Gastroesophageal sphincter (tissue), 4 donors: Measurements from ENCODE around the gene THBS2. TPM values are rescaled to one million over a fixed set of nuclear protein-coding genes. Genes with fewer than 3 reads are reported as not detected.
"Not testable (repeated sequence)": the region's sequence is repeated elsewhere in the genome, so short reads cannot be mapped to it uniquely, and the experiment has no call there.

Experiments used
- ATAC-seq: fragments of 150-250 bp; one replicate; pipeline ENCODE4 v1.9.1; 2016; ENCODE audit warnings: mild to moderate bottlenecking, moderate library complexity
- H3K27ac ChIP-seq, 4 donors: fragments of 200-600 bp; sonication (generic) in 3 of 4; 1 replicate in 3 of 4; 2 replicates in 1 of 4; pipeline ENCODE4 v1.5.1; 2016 to 2019
- H3K27me3 ChIP-seq: fragments of 200-600 bp; sonication (generic); one replicate; pipeline ENCODE4 v1.5.1; 2019
- H3K36me3 ChIP-seq, 2 donors: fragments of 200-600 bp; sonication (generic); one replicate each; pipeline ENCODE4 v1.5.1; 2019; ENCODE audit warnings: control low read depth in 1 of 2
- H3K4me1 ChIP-seq, 3 donors: fragments of 200-600 bp; sonication (generic); 1 replicate in 2 of 3; 2 replicates in 1 of 3; pipeline ENCODE4 v1.5.1; 2016 to 2019; ENCODE audit warnings: control low read depth in 2 of 3
- H3K4me3 ChIP-seq, 2 donors: fragments of 200-600 bp; sonication (generic); one replicate each; pipeline ENCODE4 v1.5.1; 2019; ENCODE audit warnings: mild to moderate bottlenecking in 1 of 2, moderate library complexity in 1 of 2
- H3K9me3 ChIP-seq, 3 donors: fragments of 200-600 bp; sonication (generic); one replicate each; pipeline ENCODE4 v1.5.1; 2017 to 2019; ENCODE audit warnings: control low read depth in 2 of 3
- CTCF ChIP-seq, 4 experiments: fragments of 200-600 bp in 2 of 4; fragments of 450-650 bp in 2 of 4; sonication (generic) in 1 of 4; IDR thresholded peaks; one replicate each; pipeline ENCODE4 v1.5.1; 2017 to 2019; ENCODE audit warnings: antibody characterized with exemption in 4 of 4, mild to moderate bottlenecking in 2 of 4, moderate library complexity in 2 of 4
- EP300 ChIP-seq: sonication (generic); formaldehyde crosslinking; IDR thresholded peaks from one replicate; pipeline ENCODE4 v1.6.1; 2017; ENCODE audit warnings: antibody characterized with exemption, mild to moderate bottlenecking
- POLR2A ChIP-seq, 2 donors: fragments of 450-650 bp; IDR thresholded peaks; one replicate each; pipeline ENCODE4 v1.6.1; 2017; ENCODE audit warnings: antibody characterized with exemption in 2 of 2, mild to moderate bottlenecking in 2 of 2, moderate library complexity in 1 of 2
- POLR2AphosphoS5 ChIP-seq: sonication (generic); formaldehyde crosslinking; IDR thresholded peaks from one replicate; pipeline ENCODE4 v1.6.1; 2017; ENCODE audit warnings: antibody characterized with exemption
- WGBS, 2 donors: methylation state at CpG; one replicate each; pipeline ENCODE4 v1.1.5; 2018; ENCODE audit warnings: low coverage in 1 of 2; 5-methylcytosine and 5-hydroxymethylcytosine counted together
- total RNA-seq, 4 donors: library from RNA; depleted of rRNA; stranded (reverse); fragments of >200 nt; gene quantifications; one replicate each; pipeline ENCODE4 v1.1.0, GENCODE V29; 2016

Gene THBS2
- total RNA-seq, 4 donors from 2014 or later: 21.5 to 41.9 (median 35.7) TPM

- H3K4me3 ChIP-seq: no peak overlapping the region
- TF ChIP-seq EP300: no peak
- no peak for TF ChIP-seq CTCF (IDR thresholded peaks at IDR 0.05)
- no peak for TF ChIP-seq POLR2A (IDR thresholded peaks at IDR 0.05)
- no peak for TF ChIP-seq POLR2AphosphoS5
- 71 to 82% methylated on average over 2 to 3 of the region's 21 CpGs for WGBS, 2 donors
- no peak for ATAC-seq
- H3K9me3 ChIP-seq: peaks cover 0 to 5% (median 0%) of the 10 kb centered on the region in 3 donors
- no peaks in the 10 kb centered on the region for H3K36me3 ChIP-seq
- no peak overlapping the region for H3K27ac ChIP-seq
- H3K27me3 ChIP-seq: no peaks in the 10 kb centered on the region
- peaks cover 0 to 9% (median 0%) of the 10 kb centered on the region in 3 donors for H3K4me1 ChIP-seq
Measured at GRCh38 chr6:169263836-169264608, 10.4 kb upstream of the THBS2 start.

GRCh38 chr6:169263374-169263773 lies 9.7 kb upstream of the THBS2 start:
- 63 to 85% methylated on average over 1 of the region's 3 CpGs for WGBS, 2 donors
- H3K36me3 ChIP-seq: no peaks in the 10 kb centered on the region
- TF ChIP-seq POLR2A (IDR thresholded peaks at IDR 0.05): no peak
- no peak for TF ChIP-seq CTCF (IDR thresholded peaks at IDR 0.05)
- no peak for TF ChIP-seq EP300
- TF ChIP-seq POLR2AphosphoS5: no peak
- no peaks in the 10 kb centered on the region for H3K27me3 ChIP-seq
- H3K27ac ChIP-seq: no peak overlapping the region
- ATAC-seq: no peak
- peaks cover 0 to 5% (median 0%) of the 10 kb centered on the region in 3 donors for H3K9me3 ChIP-seq
- peaks cover 0 to 9% (median 0%) of the 10 kb centered on the region in 3 donors for H3K4me1 ChIP-seq
- H3K4me3 ChIP-seq: no peak overlapping the region

GRCh38 chr6:169262602-169263001 lies 9.0 kb upstream of the THBS2 start:
- not testable (repeated sequence) for H3K4me3 ChIP-seq, H3K9me3 ChIP-seq, H3K27ac ChIP-seq, H3K36me3 ChIP-seq, H3K27me3 ChIP-seq, ATAC-seq, H3K4me1 ChIP-seq
- WGBS, 2 donors: 65 to 84% methylated on average over 4 to 8 of the region's 14 CpGs

- Histone ChIP-seq H3K36me3 (no peaks in the 10 kb centered on the region), H3K9me3 (peaks cover 0 to 4% (median 0%) of the 10 kb centered on the region in 3 donors), H3K27me3 (peaks cover 20% of the 10 kb centered on the region), H3K4me3 (no peak overlapping the region), H3K4me1 (peaks cover 0 to 32% (median 0%) of the 10 kb centered on the region in 3 donors), H3K27ac (no peak overlapping the region)
- WGBS, 2 donors: 90 to 95% methylated on average over 4 to 8 of the region's 8 CpGs
- no peak for ATAC-seq
- TF ChIP-seq POLR2AphosphoS5 (no peak), CTCF (IDR thresholded peaks at IDR 0.05) (no peak), POLR2A (IDR thresholded peaks at IDR 0.05) (no peak), EP300 (no peak)
Measured at GRCh38 chr6:169256518-169256917, 2.9 kb upstream of the THBS2 start.

- peaks cover 0 to 4% (median 0%) of the 10 kb centered on the region in 3 donors for H3K9me3 ChIP-seq
- WGBS, 2 donors: 92% methylated on average over 4 to 6 of the region's 8 CpGs
- peaks cover 0 to 35% (median 0%) of the 10 kb centered on the region in 3 donors for H3K4me1 ChIP-seq
- ATAC-seq: no peak
- no peak overlapping the region for H3K27ac ChIP-seq
- H3K4me3 ChIP-seq: no peak overlapping the region
- peaks cover 23% of the 10 kb centered on the region for H3K27me3 ChIP-seq
- TF ChIP-seq POLR2A (IDR thresholded peaks at IDR 0.05): no peak
- H3K36me3 ChIP-seq: no peaks in the 10 kb centered on the region
Measured at GRCh38 chr6:169256061-169256460, 2.4 kb upstream of the THBS2 start.

GRCh38 chr6:169255643-169256042 lies 2.0 kb upstream of the THBS2 start:
- 90 to 93% methylated on average over 6 to 8 of the region's 10 CpGs for WGBS, 2 donors
- no peak for ATAC-seq

More at GRCh38 chr6:169255643-169256042, 2.0 kb upstream of the THBS2 start:
- TF ChIP-seq POLR2A (IDR thresholded peaks at IDR 0.05): no peak
- no peak for TF ChIP-seq POLR2AphosphoS5
- no peak for TF ChIP-seq EP300
- TF ChIP-seq CTCF (IDR thresholded peaks at IDR 0.05): no peak
- Histone ChIP-seq H3K4me1 (peaks cover 0 to 35% (median 0%) of the 10 kb centered on the region in 3 donors), H3K27ac (no peak overlapping the region), H3K36me3 (no peaks in the 10 kb centered on the region), H3K4me3 (no peak overlapping the region), H3K9me3 (peaks cover 0 to 4% (median 0%) of the 10 kb centered on the region in 3 donors), H3K27me3 (peaks cover 23% of the 10 kb centered on the region)
